HG02870 (cell line): ENCODE results near the gene ABCC2.

Experiments
- ATAC-seq: cut with Tn5 transposase; IDR thresholded peaks from one replicate; pipeline ENCODE4 v1.9.1; 2021; ENCODE audit warnings: mild to moderate bottlenecking, moderate library complexity; ENCODE audit not compliant: unreplicated experiment

Gene ABCC2

DNA sequence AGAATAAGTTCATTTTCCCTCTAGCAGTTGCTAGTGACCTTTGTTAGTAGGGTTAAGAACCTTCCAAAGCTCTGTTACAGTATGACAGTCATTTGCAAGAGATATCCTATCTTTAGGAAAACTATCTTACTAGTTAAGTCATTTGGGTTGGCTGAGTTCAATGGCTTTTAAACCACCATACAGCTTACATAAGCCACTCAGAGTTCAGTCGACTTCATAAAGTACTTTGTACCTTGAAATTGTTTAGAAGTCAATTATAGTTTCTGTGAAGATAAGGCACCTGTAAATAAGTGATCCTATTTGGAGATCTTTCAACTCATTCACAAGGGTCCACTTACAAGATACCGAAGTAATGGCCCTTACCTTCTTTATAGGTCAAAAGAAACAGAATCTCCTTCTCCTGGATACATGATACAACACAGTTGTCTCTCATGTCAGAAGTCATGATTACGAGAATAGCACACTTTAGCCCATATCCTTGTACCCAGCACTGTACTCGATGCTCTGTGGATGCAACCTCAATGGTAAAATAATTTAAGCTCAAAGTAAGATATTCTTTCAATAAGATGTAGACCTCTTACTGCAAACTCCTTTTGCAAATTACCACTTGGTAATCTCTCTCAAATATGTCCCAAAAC is 11.9 kb upstream of the ABCC2 start:
- no peak for ATAC-seq

DNA sequence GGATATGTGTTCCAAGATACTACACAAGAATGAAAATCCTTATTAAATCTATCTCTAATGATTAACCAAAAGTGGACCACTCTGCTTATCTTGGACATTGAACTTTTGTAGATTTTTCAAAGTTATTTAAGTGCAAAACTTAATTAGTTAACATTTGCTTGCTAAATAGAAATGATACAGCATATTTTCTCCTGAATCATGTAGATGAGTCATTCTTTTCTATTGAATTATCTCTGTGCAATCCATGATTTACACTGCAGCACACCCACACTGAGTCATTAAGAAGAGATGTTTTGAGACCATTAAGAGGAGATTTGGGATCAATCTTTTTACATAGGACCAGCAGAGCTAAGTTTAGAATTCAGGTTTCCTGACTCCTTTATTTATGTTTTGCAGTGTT is 6.6 kb upstream of the ABCC2 start:
- no peak for ATAC-seq

DNA sequence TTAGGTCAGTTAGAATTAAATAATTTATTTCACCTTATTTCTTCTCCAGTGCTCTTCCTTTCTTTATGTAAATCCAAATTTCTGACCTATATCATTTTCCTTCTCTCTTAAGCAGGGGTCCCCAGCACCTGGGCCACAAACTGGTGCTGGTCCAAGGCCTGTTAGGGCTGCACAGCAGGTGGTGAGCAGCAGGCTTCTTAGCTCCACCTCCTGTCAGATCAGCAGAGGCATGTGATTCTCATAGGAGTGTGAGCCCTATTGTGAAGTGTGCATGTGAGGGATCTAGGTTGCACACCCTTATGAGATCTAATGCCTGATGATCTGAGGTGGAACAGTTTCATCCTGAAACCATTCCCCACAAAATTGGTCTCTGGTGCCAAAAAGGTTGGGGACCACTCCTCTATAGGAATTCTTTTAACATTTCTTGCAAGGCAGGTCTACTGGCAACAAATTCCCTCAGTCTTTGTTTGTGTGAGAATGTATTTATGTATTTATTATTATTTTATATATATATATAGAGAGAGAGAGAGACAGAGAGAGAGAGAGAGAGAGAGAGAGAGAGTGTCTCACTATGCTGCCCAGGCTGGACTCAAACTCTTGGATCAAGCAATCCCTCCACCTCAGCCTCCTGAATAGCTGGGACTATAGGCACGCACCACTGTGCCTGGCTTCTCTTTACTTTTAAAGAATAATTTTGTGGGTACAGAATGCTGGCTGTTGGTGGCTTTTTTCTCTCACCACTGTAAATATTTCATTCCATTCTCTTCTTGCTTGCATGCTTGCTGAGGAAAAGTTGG is 4.3 kb upstream of the ABCC2 start:
- no peak for ATAC-seq

DNA sequence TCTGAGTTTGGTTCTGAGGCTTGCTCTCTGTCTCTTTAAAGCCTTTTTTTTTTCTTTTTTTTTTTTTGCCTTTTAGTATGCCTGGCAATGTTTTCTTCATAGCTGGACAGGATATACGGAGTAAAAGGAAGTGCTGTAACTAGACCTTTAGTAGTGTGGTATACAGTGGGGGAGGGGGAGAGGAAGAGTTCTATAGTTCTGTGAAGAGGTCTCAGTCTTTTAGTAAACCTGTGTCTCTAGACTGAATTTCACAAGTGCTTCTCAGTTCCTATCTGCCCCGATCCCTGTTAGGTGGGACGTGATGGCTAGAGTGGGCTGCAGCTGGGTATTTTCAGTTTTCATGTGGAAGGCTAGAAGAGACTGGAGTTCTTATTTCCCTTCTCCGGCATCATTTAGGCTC is 3.1 kb upstream of the ABCC2 start:
- ATAC-seq: no peak

DNA sequence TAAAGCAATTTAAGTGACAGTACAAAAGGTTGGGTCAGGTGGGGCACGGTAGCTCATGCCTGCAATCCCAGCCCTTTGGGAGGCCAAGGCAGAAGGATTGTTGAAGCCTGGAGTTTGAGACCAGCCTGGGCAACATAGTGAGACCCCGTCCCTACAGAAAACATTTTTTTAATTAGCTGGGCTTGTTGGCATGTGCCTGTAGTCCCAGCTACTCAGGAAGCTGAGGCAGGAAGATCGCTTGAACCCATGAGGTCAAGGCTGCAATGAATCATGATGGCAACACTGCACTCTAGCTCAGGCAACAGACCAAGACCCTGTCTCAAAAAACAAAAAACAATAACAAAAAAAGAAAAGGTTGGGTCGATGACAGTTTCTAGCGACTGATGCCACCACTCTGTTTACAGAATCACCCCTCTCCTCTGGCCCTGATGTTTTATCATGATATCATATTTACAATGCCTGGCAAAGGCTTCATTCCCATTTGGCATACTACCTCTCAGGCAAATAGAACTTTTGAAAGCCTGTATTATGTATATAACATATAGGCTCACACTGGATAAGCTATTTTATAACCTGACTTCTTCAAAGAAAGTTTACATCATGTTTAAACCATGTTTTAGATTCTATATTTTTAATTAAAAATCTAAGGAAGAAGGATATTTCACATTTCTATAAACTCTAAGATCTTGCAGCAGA is 558 bp upstream of the ABCC2 start:
- no peak for ATAC-seq

DNA sequence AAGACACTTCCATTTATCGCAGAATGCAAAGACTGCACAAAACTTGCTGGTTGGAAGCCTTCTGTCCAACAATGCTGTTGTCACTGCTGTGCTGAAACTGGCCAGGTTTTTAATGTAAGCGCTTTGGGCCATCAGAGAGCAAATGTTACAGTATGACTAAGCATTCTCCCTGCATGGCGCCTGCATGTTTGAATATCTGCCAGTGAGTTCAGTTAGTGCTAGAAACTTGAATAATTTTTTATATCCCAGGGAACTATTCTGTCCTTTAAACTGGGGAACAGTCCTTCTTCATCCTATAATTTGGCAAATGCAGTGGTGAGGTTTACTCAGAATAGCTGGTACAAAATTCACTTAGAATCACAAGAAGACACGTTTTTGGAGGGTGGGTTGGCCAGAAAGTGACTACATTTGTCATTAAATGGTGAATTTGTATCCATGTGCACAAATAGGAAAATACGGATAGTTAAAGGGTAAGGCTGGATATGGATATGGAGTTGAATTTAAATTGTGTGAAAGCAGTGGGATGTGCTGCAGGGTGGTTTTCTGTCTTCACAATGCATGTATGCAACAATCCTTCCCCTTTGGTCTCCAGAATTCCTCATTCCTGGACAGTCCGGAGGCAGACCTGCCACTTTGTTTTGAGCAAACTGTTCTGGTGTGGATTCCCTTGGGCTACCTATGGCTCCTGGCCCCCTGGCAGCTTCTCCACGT is 1.7 kb downstream of the ABCC2 start:
- no peak for ATAC-seq

DNA sequence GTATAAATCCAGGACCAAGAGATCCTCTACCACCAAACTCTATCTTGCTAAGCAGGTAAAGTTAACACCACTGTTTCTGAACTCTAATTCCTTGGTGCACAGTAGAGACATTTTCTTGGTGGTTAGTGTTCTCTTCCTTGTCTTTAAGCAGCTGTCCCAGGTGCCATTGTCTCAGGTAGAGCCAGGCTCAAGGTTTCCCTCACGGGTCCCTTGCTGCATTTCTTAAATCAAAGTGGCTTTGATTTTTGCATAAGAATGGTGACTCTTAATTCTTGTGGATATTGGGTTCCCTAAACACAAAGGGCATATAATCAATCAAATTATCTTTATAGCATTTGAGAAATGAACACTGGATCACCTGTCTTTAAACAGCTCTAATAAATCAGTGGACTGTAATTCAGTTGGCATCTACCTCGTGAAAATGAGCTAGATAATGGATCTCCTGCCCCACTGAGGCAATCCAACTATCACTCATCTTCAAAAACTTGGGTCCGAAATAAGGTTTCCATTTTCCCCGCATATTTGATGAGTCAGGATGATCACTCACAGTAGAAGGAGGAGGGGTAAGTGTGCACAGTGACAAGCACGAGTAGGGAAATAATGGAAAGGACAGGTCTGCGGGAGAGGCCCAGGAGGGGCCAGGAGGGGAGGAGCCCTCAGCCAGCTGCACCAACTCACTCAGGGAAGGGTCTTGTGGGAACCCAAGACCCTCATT is 2.4 kb downstream of the ABCC2 start:
- ATAC-seq: no peak

DNA sequence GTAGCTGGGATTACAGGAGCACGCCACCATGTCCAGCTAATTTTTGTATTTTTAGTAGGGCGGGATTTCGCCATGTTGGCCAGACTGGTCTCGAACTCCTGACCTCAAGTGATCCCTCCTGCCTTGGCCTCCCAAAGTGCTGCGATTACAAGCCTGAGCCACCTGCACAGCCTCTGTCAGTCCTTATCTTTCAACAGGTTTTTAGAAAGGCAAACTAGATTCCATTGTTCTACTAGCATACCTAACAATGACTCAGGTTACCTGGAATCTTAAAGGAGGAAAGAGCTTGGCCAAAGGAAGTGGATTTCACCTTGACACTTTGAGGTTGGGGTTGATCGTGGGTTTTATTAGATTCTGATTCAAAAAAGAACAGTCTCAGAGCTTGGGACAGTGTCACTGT is 3.2 kb downstream of the ABCC2 start:
- ATAC-seq: no peak

DNA sequence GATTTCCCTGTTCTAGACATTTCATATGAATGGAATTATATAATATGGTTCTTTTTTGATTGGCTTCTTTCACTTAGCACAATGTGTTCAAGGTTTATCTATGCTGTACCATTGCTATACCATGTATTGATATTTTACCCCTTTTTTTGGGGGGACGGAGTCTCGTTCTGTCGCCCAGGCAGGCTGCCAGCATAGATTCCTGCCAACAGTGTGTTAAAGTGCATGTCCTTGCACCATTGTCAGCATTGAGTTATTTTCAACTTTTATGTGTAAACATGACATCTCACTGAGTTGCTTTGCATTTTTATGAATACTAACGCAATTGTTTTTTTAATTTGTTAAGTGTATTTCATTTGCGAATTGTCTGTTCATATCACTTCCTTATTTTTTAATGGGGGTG is 4.9 kb downstream of the ABCC2 start:
- no peak for ATAC-seq

DNA sequence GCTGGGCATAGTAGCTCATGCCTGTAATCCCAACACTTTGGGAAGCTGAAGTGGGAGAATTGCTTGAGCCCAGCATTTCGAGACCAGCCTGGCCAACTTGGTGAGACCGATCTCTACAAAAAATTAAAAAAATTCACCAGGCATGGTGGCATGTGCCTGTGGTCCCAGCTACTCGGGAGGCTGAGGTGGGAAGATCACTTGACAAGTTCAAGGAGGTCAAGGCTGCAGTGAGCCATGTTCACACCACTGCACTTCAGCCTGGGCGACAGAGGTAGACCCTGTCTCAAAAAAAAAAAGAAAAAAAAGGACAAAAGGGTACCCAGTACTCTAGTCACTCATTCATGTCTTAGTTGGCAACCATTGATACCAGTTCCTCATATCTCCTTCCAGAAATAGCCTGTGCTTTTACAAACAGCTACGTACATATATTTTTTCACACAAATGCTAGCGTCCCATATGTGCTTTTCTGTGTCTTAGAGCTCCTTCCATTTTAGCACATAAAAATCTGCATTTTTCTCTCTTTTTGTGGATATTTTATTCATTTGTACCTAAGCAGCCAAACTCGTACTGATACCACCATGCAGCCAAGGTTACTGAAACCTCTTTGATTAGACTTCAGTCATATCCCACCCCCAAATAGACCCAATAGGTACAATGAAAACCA is 5.5 kb downstream of the ABCC2 start:
- no peak for ATAC-seq

DNA sequence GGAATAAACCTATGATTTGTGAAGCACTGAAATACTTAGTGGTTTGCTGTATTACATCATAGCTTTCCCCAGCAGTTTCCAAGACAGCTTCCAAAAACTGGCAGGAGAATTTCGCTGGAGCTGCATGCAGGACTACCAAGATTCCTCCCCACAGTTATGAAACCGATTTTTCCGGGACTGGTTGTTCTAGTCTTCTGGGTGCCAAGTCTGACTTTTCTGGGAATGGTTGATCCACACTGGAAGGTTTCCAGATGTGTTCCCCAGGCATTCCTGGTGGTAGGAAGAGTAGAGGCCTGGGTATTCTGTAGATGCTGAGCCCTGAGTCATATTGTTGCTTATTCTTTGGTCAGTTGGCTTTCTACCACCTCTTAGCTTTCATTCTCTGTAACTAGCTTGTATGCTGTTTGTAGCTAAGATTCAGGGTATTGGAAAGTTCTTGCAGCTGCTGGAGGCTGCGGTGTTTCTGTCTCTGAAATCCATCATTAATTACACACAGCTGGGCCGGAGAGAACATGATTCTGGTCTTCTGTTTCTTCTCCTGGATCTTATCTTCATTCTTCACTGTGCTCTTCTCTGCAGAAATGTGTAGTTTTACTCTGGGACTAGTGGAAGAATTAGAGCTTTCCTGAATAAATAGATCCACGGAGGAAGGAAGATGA is 6.3 kb downstream of the ABCC2 start:
- no peak for ATAC-seq

DNA sequence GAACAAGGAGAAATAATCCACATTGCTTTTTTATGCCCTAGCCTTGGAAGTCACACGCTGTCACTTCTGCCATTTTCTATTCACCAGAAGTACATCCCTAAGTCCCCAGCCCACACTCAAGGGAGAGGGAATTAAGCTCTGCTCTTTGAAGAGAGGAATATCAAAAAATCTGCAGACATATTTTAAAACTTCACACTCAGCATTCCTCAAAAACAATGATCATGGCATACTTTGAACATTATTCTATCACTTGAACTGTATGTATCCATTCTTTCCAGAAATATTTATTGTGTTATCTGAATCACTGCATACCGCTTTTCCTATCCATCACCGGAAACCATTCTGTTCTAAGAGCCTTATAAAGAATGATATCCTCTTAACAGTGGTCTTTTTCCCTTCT is 9.4 kb downstream of the ABCC2 start:
- no peak for ATAC-seq

DNA sequence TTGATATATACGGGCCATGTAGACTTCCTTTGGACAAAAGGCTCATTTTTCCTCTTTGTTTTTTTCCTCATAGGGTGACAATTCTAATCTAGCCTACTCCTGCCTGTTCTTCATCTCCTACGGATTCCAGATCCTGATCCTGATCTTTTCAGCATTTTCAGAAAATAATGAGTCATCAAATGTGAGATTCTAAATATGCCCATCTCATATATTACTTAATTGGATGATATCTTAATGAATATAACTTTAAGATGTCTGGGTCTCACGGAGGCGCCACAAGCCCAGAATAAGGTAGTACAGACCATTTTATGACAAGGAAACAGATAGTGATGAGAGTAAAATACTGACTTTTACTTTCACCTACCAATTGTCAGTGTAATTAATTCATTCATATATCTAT is 11.4 kb downstream of the ABCC2 start:
- ATAC-seq: no peak

DNA sequence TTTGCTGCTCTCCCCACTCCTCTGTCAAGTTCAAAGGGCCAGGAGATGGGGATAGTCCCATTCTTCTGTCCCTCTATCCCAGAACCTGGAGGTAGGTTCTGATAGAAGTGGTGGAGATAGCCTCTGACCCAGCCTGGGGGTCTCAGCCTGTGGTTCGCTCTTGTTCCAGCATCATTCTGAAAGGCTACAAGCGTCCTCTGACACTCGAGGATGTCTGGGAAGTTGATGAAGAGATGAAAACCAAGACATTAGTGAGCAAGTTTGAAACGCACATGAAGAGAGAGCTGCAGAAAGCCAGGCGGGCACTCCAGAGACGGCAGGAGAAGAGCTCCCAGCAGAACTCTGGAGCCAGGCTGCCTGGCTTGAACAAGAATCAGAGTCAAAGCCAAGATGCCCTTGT is 14.5 kb downstream of the ABCC2 start:
- ATAC-seq: no peak

DNA sequence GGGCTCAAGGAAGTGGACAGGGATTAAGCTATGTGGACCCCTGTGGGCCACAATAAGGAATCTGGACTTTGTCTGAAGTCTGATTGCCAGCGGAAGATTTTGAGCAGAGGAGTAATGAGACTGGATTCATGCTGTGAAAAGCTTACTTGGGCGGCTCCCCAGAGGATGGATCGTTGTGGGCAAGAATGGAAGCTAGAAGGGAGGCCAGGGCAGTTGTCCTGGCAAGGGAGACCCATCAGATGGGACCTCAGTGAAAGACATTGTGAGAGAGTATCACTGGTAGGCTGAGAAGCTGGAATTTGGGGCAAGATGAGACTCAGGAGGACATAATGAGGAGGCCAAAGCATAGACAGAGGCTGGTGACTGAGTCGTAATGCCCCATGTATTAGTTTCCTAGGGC is 15.6 kb downstream of the ABCC2 start:
- ATAC-seq: no peak

DNA sequence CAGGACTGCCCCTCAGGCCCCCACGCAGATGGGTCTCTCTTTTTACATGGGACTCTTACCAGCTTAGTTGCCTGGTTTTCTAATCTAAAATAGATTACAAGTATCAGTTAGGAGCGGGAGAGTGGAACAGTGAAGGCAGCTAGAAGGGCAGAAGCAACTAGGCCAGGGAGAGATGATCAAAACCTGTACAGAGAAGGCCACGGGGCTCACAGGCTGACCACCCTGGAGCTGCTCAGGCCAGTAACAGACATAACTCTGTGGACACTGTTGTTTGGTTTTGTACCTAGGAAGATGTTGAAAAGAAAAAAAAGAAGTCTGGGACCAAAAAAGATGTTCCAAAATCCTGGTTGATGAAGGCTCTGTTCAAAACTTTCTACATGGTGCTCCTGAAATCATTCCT is 16.5 kb downstream of the ABCC2 start:
- ATAC-seq: no peak

DNA sequence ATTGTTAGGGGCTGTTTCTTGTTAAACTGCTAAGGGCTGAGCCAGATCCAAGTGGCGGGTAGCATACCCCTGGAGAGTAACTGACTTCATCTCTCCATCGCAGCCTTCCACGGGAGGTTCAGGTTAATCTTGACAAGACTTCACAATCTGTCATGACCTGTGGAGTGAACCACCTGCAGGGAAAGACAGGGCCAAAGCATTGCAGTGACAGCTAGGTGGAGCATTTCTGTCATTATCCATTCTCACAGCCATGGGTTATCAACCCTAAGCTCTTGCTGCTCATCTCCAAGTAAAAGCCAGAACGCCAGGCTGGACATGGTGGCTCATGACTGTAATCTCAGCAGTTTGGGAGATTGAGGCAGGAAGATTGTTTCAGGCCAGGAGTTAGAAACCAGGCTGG is 17.2 kb downstream of the ABCC2 start:
- no peak for ATAC-seq

DNA sequence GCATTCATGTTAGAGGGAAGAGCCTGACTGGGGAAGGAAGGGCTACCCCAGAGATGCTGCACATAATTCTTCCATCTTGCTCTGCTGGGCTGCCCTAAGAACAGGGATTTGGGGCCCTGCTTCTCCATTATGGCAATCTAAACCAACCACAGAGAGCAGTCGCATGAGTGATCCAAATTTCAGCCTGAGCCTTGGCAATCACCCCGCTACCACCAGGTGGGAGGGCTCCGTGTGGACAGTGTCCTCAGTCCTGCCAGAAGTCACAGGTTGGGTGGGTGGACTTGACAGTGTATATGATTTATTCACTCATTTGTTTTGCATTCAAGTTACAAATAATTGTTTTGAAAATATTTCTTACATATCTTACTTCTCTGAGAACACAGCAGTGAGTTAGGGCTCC is 22.0 kb downstream of the ABCC2 start:
- no peak for ATAC-seq

DNA sequence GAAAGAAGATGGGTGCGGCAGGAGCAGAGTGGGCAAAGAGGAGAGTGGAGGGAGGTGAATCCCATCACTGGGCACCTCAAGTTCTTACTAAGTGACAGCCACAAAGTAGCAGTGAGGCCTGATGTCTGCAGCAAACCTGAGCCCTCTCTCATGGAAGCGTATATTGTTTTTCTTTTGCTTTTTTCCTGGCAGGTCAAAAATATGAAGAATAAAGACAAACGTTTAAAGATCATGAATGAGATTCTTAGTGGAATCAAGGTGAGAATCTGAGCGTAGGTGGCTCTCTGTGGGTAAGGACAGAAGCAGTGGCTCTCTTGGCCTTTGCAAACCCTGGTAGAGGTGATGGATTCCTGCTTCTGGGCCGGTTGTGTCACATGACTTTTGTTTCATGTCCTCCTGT is 22.8 kb downstream of the ABCC2 start:
- ATAC-seq: no peak

DNA sequence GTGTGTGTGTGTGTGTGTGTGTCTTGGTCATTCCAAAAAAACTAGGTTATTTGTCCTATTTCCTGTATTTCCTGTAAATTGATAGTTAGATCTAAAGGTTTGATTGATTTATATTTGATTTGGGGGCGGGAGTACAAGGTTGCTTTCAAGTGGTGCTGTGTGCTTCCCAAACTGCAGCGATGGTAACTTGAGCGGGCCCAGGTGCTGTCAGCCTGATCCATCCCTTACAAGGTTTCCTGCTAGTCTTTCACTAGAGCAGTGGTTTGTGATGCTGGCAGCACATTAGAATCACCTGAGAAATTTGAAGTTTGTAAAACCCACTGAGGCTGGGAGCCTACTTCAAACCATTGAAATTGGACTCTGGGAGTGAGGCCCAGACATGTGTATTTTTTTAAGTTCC is 23.7 kb downstream of the ABCC2 start:
- no peak for ATAC-seq
